GM19193 (cell line): Measurements from ENCODE around the gene DHRS7B.

Experiments
- POLR2A ChIP-seq: IDR thresholded peaks from 4 replicates; pipeline ENCODE4 v1.6.1; 2011; ENCODE audit not compliant: insufficient read depth, insufficient read length; ENCODE audit errors: extremely low read depth

Gene DHRS7B

GRCh38 chr17:21186399-21187187 is 59.8 kb downstream of the DHRS7B start:
- TF ChIP-seq POLR2A: no peak

GRCh38 chr17:21189361-21189760 is 62.6 kb downstream of the DHRS7B start:
- TF ChIP-seq POLR2A: no peak

- TF ChIP-seq POLR2A: no peak
Observed at GRCh38 chr17:21190078-21190477, 63.3 kb downstream of the DHRS7B start.

- no peak for TF ChIP-seq POLR2A
Observed at GRCh38 chr17:21191698-21192097, 64.9 kb downstream of the DHRS7B start.

GRCh38 chr17:21193031-21193430 is 66.3 kb downstream of the DHRS7B start:
- TF ChIP-seq POLR2A: no peak

- TF ChIP-seq POLR2A: no peak
Observed at GRCh38 chr17:21194226-21194625, 67.5 kb downstream of the DHRS7B start.

- TF ChIP-seq POLR2A: no peak
Observed at GRCh38 chr17:21194703-21195102, 67.9 kb downstream of the DHRS7B start.

- TF ChIP-seq POLR2A: no peak
Observed at GRCh38 chr17:21196126-21196525, 69.4 kb downstream of the DHRS7B start.

- TF ChIP-seq POLR2A: no peak
Observed at GRCh38 chr17:21198411-21198810, 71.6 kb downstream of the DHRS7B start.

- TF ChIP-seq POLR2A: no peak
Observed at GRCh38 chr17:21199311-21199710, 72.5 kb downstream of the DHRS7B start.

- TF ChIP-seq POLR2A: no peak
Observed at GRCh38 chr17:21199856-21200255, 73.1 kb downstream of the DHRS7B start.

GRCh38 chr17:21200590-21201297 is 74.0 kb downstream of the DHRS7B start:
- TF ChIP-seq POLR2A: no peak

- TF ChIP-seq POLR2A: no peak
Observed at GRCh38 chr17:21201298-21201595, 74.5 kb downstream of the DHRS7B start.

- TF ChIP-seq POLR2A: no peak
Observed at GRCh38 chr17:21201874-21202273, 75.1 kb downstream of the DHRS7B start.

GRCh38 chr17:21202512-21202911 is 75.7 kb downstream of the DHRS7B start:
- TF ChIP-seq POLR2A: no peak

GRCh38 chr17:21204935-21205334 is 78.2 kb downstream of the DHRS7B start:
- no peak for TF ChIP-seq POLR2A
